GM18520 (cell line): ENCODE results near the gene PTPN9.
"Not testable (repeated sequence)": the region's sequence is repeated elsewhere in the genome, so short reads cannot be mapped to it uniquely, and the experiment has no call there.

Experiments used
- ATAC-seq: cut with Tn5 transposase; IDR thresholded peaks from one replicate; pipeline ENCODE4 v1.9.1; 2021; ENCODE audit not compliant: unreplicated experiment

The PTPN9 gene

GRCh38 chr15:75578948-75579920, at the start of gene PTPN9:
Gene PTPN9, minus strand, starts transcription at chr15:75579315. Its CDS starts 539 bp downstream, at chr15:75578776.
- ATAC-seq: no peak

GRCh38 chr15:75625542-75626347, 46.6 kb upstream of the PTPN9 start, which contains the start of gene SNUPN:
Gene SNUPN, minus strand, starts transcription at chr15:75625725. Its CDS starts 4,674 bp downstream, at chr15:75621051.
- ATAC-seq: peak; percentile 67

GRCh38 chr15:75622505-75622904, 43.4 kb upstream of the PTPN9 start:
- ATAC-seq: no peak

GRCh38 chr15:75620841-75621391, 41.8 kb upstream of the PTPN9 start:
- no peak for ATAC-seq

GRCh38 chr15:75620058-75620820, 41.1 kb upstream of the PTPN9 start:
- no peak for ATAC-seq

- no peak for ATAC-seq
Measured at GRCh38 chr15:75616766-75617165, 37.7 kb upstream of the PTPN9 start.

- ATAC-seq: no peak
Measured at GRCh38 chr15:75606711-75607699, 27.9 kb upstream of the PTPN9 start.

- ATAC-seq: no peak
Measured at GRCh38 chr15:75606026-75606425, 26.9 kb upstream of the PTPN9 start.

GRCh38 chr15:75599401-75599800, 20.3 kb upstream of the PTPN9 start:
- no peak for ATAC-seq

- ATAC-seq: no peak
Measured at GRCh38 chr15:75598361-75598760, 19.2 kb upstream of the PTPN9 start.

- no peak for ATAC-seq
Measured at GRCh38 chr15:75597667-75598341, 18.7 kb upstream of the PTPN9 start.

GRCh38 chr15:75596703-75597345, 17.7 kb upstream of the PTPN9 start:
- ATAC-seq: no peak

- ATAC-seq: no peak
Measured at GRCh38 chr15:75594276-75594675, 15.2 kb upstream of the PTPN9 start.

- no peak for ATAC-seq
Measured at GRCh38 chr15:75591655-75592364, 12.7 kb upstream of the PTPN9 start.

- ATAC-seq: no peak
Measured at GRCh38 chr15:75590239-75590638, 11.1 kb upstream of the PTPN9 start.

GRCh38 chr15:75589071-75589470, 10.0 kb upstream of the PTPN9 start:
- ATAC-seq: no peak

- ATAC-seq: not testable (repeated sequence)
Measured at GRCh38 chr15:75586422-75586821, 7.3 kb upstream of the PTPN9 start.

GRCh38 chr15:75584121-75584520, 5.0 kb upstream of the PTPN9 start:
- no peak for ATAC-seq
